ENCODE data around the gene STOML1.
"Not testable (repeated sequence)": the region's sequence is repeated elsewhere in the genome, so short reads cannot be mapped to it uniquely, and the experiment has no call there.

STOML1 gene

DNA sequence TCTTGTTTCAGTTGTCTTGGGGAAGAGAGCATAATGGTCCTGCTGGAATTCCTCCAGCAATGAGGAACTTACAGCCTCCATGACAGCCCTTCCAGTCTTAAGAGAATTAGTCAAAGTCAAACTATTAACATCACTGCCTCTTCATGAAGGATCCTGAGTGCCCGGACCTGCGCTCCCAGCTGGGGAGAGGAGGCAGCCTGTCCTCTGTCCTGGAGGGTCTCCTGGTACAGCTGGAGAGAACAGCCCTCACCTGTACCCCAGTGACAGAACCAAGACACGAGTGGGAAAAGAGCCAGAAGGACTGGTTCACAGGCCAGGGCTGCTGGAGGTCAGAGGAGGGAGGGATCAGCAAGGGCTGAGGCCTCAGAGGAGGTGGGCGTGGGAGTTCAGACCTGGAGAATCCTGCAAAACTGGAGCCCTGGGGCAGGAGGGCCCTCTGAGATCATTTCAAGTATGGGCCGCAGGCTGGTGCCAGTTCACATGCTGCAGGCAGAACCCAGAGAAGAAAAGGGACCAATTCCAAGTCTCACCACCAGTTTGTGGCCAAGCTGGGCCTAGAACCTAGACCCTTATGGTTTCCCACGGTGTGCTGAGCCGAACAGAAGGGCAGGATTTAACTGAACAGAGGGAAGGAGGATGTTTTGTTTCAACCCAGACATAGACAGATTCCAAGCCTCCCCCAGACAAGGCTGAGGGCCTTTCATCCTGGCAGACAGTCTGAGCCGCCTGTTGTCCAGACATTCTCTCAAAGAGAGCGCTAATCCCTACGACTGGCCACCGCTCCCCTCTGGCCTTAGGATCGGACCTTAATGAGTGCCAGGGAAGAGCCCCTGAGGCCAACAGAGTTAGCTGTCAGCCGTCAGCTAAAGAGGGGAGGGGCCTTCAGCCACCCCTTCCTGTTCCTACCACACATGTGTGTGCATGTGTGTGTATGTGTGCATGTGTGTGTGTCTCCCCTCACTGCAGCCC lies 47.6 kb downstream of the STOML1 start:
- no peak for DNase-seq

DNA sequence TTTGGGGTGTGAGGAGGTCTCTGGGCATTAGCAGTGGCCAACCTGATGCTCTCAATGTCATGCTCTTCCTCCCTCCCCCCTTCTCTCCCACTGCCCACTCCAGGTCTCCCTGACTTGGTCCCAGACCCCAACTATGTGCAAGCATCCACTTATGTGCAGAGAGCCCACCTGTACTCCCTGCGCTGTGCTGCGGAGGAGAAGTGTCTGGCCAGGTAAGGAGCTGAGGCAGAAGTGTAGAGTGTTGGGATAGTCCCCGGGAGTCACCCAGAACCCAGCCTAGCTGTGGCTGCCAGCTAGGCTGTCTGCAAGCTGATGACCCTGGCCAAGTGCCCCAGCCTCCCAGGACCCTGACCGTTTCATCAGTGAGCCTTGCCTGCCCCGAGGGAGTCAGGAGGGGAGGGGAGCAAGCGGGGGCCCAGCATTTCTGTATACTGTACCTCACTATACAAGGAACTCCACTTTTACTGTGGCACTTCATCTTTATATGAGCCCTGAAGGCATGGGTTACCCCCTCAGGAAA lies 49.3 kb downstream of the STOML1 start:
- DNase-seq: no peak

DNA sequence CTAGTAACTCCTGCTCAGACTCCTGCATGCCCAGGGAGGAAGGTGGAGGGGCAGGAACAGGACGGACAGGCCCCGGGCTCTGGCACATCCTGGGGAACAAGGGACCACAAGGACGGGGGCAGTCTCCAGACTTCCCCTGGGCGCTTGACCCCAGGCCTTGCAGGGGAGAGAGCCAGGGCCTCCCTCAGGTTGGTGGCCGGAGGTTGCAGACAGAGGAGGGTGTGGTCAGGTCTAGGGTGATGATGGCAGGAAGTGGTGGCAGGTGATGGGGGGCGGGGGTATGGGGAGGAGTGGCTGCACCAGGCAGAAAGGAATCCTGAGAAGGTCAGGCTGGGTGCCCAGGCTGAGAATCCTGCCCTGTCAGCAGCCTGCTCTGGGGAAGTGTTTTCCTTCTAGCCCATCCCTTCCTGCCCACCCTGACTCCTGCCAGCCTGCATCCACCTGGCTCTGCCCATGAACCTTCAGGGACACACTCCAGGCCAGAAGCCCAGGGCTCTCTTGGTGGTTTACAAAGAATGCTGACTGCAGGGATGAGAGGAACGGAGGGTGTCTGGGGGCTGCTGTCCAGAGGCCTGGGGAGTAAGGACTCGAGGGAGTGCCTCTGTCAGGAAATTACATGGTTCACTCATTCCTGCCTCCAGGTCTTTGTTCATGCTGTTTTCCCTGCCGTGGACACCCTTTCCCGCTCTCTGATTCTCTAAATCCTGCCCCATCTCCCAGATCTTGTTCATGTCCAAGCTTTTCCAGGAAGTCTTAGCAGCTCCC lies 50.0 kb downstream of the STOML1 start:
- DNase-seq: no peak

DNA sequence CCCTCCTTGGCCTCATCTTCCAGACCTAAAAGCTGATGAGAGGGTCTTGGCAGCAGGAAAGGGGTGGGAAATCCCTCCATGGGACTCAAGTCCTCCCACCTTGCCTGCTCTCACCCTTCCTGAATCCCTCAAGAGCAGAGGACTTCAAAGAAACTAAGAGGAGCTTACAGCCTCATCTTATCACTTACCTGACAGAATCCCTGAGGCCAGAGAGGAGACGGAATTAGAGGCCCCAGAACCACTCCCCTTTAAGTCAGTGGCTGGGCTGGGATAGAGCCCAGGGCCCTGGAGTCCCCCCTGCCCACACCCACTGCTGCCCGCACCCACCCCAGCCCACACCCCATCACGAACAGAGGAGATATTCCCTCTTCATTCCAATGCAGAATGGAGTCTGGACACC lies 50.6 kb downstream of the STOML1 start:
- no peak for DNase-seq

DNA sequence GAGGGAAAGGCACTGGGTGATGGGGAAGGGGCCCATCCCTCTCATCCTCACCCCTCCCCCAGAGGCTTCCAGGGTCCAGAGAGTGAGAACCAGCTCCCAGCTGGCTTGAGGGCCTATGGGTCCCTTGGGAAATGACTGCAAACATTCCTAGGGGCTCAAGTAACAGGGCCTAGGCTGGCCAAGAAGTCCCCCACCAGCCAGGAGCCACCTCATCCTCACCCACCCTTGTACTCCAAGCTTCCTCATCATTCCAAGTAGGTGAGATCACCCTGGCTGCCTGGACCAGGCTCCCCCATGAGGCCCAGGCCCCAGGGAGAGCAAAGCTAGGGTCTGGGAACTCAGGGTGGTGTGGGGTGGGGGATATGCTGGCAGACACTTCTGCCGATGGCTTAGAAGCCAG lies 51.1 kb downstream of the STOML1 start:
- DNase-seq: no peak

DNA sequence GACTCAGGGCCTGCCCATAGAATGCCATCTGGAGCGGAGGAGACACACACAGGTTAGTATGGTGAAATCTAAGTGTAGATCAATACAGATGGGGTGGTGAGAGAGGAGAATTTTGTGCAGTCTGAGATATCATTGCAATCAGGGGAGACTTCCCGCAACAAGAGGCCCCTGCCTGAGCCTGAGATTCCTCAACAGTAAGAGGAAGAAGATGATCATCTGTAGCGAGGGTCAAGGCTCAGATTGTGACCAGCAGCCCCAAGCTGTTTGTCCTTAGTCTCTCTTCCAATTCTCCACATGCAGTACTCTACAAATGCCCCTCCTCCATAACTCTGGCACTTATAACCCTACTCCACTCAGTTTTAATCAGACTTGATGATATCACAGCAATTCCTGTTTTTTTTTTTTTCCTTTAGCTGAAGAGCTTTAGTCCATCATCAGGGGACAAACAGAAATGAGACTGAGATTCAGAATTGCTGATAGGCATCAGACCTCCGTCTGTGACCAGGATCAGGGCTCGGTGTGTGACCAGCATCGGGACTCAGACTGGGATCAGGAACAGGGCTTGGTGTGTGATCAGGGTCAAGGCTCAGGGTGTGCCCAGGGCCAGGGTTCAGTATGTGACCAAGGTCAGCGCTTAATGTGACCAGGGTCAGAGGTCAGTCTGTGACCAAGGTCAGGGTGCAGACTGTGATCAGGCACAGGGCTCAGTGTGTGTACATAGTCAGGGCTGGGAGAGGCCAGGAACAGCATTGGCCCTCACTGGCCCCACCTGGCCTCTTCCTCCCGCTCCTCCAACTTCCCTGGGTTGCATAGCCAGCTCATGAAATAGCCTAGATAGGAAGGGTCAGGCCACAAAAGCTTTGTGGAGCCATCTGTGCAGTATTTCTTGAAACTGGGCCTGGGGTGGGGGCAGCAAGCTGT lies 51.8 kb downstream of the STOML1 start:
- DNase-seq: no peak

DNA sequence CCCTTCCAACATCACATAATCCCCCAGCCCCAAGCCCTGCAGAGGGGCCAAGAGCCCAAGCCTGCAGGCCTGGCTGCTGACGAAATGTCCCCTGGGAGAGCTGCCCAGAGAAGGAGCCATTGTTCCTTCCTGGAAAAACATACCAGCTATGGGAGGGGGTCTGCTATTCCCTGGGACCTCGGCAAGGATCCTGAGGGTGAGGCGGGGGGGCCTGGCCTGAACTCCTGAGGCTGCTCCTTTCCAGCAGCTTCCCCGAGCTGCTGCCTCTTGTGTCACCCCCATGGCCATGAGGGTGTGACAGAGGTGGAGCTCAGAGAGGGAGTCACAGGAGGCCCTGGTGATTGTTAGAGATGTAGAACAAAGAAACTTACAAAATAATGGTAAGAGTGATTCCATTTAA lies 53.0 kb downstream of the STOML1 start:
- no peak for DNase-seq

DNA sequence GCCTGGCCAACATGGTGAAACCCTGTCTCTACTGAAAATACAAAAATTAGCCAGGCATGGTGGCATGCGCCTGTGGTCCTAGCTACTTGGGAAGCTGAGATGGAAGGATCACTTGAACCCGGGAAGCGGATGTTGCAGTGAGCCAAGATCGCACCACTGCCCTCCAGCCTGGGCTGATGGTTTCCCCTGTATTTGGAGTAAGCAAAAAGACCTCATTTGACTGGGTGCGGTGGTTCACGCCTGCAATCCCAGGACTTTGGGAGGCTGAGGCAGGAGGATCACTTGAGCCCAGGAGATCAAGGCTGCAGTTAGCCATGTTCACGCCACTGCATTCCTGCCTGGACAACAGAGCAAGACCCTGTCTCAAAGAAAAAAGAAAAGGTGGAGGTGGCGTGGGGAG lies 53.6 kb downstream of the STOML1 start:
- not testable (repeated sequence) for DNase-seq

DNA sequence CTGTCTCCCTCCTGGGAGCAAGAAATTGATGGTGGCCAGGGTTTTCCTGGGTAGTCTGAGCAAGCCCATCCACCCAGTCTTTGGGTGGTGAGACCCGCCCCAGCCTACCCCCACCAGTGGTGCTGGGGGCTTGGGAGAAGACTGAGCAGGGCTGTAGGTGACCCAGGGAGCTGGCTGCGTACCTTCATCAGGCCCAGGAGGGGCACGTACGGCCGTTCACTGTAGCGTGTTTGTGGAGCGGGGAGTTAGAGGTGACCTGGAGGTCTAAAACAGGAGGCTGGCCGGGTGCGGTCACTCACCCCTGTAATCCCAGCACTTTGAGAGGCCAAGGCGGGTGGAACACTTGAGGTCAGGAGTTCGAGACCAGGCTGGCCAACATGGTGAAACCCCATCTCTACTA lies 54.4 kb downstream of the STOML1 start:
- no peak for DNase-seq

DNA sequence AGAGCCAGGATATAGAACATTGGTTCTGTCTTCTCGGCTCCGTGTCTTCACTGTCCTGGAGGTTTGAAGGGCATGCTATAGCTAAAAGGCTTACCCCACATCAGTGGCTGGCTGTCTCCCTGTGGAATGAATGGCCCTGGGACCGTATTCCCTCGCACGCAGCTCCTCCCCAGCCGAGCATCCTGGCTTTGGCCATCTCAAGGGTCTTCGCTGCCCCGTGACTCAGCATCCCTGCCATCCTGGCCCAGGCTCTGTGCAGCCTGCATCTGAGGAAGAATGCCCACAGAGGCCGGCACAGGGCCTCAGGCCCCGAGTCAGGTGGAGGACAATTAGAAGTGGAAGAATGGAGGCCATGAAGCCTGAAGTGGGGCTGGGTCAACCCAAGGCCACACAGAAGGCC lies 54.8 kb downstream of the STOML1 start:
- DNase-seq: no peak

DNA sequence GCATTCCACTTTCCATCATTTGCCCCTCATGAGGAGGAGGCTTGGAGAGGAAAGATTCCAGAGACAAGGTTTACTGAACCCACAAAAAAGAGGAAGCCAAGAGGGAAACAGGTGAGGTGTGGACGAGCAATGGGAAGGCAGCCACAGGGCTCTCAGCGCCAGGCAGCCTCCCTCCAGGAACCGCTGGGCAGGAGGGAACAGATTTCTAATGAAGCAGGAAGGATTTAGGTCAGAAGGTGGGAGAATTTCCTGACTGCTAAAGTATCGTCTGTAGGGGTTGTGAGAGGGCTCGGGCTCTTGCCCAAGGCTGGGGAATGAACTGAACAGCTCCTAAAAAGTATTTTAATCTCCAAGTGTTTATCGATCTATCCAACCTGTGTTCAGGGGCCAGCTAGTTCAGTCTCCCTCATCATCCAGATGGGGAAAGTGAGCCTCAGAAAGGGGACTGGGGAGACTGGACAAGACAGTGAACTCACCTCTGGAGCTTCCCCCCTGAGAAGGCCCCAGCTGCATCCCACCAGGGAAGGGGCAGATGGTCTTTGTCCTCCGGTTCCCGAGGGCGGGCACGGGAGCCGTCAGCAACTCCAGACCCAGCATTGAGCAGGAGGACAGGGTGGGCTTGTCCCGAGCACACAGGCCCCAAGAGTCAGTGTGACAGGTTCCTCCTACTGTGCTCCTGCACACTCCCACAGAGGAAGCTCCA lies 55.4 kb downstream of the STOML1 start:
- DNase-seq: no peak

DNA sequence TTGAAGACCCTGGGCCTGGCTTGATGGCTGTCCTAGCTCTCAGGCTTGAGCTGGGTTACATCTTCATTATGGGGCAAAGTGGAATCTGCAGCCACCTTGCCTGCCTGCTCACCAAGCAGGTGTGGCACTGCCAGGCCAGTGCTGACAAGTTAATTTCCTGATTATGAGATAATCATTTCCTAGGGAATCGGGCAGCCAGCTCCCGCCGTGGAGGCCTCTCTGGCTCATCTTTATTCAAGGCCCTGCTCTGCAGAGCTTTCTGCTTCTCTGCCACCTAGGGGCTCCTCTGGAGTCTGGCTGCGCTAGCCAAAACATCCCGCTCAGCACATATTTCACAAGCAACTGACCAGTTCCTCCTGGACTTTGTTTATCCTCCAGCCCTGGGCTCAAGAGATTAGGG lies 55.9 kb downstream of the STOML1 start:
- DNase-seq: no peak

DNA sequence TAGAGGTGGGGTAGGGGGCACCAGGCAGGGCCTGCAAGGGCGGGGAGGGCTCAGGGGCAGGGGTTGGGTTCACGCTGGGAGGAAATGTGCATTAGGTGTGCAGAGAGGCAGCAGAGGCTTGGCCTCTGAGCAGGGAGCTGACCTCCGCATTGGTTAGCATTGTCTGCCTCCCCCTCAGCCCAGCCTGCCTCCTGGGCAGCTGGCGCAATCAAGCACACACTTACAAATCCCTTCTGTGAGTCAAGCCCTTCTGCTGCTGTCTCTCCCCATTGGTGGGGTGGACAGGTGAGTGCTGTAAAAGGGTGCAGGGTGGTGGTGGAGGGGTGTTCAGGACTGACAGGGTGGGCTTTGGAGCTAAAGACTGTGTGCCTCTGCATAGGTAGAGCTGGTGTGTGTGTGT lies 56.5 kb downstream of the STOML1 start:
- no peak for DNase-seq

DNA sequence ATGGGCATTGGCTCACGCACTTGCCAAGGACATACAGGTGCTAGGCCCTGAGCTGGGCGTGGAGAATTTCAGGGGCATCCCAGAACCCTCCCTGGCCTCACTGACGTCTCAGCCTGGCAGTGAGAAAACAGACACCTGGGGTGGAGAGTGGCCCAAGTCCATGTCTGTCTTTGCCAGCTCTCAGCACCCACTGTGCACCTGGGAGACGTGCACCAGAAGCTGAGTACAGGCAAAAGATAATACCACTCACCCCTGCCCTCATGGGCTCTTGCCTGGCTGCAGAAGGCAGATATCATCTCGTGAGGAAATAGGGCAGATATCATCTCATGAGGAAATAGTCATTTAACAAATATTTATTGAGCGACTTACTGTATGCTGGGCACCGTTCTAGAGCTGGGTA lies 57.8 kb downstream of the STOML1 start:
- DNase-seq: no peak

DNA sequence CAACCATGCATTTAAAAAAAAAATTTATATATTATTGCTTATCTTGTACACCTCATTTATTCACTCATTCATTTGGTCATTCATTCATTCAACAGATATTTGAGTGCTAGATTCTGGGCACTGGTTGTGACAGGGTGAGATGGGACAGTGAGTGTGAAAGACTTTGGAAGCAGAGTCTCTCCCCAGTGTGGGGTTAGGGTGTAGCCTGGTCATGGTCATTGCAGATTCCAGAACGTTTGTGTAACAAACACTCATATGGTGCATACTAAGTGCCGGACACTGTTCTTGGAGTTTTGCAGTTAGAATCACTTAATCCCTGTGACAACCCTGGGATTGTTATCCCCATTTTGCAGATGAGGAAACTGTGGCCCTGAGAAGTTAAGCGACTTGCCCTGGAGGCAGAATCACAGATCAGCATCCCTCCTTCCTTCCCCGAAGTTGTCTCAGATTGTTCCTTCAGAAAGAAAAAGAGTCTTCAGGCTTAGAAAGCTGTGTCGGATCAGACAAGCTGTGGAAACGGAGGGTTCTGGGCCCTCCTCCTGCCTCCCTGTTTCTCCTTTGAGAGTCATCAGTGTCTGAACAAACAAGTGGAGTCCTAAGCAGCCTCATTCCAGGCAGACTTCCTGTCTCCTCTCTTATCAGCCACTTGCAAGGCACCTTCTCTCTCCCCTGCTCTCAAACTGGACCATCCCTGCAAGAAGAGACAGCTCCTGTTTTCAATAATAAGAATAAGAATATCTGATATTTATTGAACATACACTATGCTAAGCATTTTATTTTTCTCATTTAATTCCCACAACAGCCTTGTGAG lies 59.5 kb downstream of the STOML1 start:
- no peak for DNase-seq

DNA sequence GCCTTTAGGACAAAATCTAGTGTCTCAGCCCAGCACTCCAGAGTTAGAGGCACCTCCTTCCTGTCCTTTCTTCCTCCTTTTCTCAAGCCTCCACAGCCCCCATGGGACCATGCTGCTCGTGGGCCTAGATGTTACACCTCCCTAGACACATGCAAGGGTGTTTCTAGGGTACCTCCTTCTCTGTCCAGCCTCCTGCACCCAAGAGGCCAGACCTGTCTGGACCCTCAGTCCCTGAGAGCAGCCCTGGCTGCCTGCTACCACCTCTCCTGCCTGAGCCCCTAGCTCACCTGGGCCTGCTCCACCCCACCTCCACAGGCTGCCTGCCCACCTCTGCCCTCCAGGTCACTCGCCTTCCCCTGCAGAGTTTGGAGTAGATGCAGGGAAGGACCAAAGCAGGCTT lies 60.7 kb downstream of the STOML1 start:
- no peak for DNase-seq

DNA sequence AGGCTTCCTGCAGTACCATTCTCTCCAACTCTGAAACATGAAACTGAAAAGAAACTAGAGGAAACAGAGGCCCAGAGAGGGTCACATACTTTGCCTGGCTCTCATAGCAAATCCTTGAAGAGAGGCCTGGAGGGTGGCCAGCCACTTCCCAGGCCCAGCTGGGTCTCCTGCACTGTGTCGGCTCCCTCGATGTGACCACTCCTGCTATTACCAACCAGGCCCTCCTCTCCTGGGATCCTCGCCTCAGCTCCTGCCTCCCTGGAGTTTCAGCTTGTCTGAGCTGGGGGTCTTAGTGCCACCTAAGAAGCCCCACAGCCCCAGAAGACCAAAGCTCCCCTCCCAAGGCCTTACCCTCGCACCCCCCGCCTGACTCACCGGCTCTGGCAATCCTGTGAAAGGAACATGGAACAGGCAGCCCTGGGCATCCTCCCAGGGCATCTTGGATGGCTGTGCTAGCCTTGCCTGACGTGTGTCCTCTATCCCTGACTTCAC lies 61.3 kb downstream of the STOML1 start:
- no peak for DNase-seq

DNA sequence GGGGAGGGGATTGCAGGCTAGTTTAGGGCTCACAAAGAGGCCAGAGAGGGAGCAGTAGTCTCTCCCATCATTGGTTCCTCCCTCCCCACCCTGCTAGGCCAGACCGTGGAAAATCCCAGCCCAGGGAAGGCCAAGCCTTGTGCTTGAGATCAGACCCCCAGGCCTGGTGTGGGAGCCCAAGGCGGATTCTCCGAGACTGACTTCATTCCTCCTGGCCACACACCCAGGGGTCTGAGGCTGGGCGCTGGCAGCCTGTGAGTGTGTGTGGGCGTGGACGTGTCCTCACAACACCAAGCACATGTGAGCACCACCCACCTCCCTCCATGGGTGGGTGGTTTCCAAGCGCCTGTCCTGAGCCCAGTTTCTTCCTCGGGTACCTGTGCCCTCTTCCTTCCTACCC lies 61.7 kb downstream of the STOML1 start:
- no peak for DNase-seq

DNA sequence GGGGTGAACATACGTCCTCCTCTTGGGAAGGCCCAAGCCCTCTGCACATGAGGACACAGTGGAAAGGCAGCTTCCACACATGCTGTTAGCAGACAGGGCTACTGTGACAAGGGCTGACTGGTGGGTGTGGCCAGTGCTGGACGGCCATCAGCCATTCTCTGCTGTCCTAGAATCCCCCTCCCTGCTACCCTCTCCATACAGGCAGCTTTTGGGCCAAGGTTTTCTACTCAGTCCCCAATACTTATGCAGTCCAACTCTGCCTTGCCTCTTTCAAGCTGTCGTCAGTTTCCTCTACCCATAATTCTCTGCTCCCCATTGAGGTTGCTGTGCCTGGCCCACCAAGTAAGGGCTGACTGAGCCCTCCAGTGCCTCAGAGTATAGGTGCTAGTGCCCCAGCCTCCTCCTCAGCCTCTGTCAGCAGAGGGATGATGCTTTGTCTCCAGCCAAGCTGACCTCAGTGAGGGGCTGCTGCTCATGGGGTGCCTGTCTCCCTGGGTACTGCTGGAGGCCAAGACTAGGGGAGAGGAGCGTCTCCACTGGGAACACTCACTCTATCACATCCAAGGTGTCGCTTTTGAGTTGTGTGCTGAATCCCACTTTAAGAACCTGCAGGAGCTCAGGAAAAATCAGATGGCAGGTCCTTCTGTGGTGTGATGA lies 63.0 kb downstream of the STOML1 start:
- DNase-seq: no peak
